ENCODE measurements around the gene PPCDC. TPM values are rescaled to one million over a fixed set of nuclear protein-coding genes. Genes with fewer than 3 reads are reported as not detected.

PPCDC gene
- polyA plus RNA-seq, 1 experiment, result 11.1 TPM

DNA sequence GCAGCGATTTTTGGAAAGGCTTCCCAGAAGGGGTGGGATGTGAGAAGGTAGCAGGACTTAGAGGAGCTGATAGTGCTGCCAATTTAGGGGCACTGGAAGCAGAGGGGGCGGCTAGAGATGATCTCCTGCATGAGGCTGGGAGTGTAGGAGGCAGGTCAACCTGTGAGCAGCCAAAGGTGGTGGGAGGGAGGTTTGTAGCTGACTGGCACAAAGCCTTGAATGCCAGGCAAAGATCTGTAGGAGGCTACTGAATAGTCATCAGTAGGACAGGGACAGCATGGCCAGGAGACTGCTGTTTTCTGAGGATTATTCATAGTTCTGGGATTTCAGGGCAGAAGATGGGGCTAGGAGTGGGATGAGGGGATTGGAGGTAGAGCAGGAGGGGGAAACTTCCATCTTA is 25.8 kb upstream of the PPCDC start:
- Histone ChIP-seq H3K36me3 (ENCODE audit: control insufficient read depth, insufficient read depth, low read length) (no peaks in the 10 kb centered on the region), H3K27me3 (ENCODE audit: control insufficient read depth, insufficient read depth, low read length) (peaks cover 15% of the 10 kb centered on the region), H3K4me3 (ENCODE audit: low read depth, low read length) (no peak overlapping the region)
- no peak for DNase-seq (ENCODE audit: low read depth)
- POLR2A ChIA-PET, result no interaction called here
- CTCF ChIA-PET, result no interaction called here
- TF ChIP-seq, protein P1, sequence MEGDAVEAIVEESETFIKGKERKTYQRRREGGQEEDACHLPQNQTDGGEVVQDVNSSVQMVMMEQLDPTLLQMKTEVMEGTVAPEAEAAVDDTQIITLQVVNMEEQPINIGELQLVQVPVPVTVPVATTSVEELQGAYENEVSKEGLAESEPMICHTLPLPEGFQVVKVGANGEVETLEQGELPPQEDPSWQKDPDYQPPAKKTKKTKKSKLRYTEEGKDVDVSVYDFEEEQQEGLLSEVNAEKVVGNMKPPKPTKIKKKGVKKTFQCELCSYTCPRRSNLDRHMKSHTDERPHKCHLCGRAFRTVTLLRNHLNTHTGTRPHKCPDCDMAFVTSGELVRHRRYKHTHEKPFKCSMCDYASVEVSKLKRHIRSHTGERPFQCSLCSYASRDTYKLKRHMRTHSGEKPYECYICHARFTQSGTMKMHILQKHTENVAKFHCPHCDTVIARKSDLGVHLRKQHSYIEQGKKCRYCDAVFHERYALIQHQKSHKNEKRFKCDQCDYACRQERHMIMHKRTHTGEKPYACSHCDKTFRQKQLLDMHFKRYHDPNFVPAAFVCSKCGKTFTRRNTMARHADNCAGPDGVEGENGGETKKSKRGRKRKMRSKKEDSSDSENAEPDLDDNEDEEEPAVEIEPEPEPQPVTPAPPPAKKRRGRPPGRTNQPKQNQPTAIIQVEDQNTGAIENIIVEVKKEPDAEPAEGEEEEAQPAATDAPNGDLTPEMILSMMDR (IDR thresholded peaks at IDR 0.05; ENCODE audit: insufficient read depth, low read depth, low read length), result no peak

DNA sequence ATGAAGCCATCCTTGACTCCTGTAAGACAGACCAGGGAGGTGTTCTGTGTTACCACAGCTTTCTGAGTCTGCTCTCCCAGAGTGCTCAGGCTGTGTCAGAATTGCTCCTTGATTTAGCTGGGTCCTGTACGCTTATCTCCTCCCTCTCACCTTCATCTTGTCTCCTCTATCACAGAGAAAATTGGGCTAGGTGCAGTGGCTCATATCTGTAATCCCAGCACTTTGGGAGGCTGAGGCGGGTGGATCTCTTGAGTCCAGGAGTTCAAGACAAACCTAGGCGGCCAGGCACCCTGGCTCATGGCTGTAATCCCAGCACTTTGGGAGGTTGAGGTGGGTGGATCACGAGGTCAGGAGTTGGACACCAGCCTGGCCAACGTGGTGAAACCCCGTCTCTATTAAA is 22.1 kb upstream of the PPCDC start:
- Histone ChIP-seq H3K4me3 (ENCODE audit: low read depth, low read length) (no peak overlapping the region), H3K36me3 (ENCODE audit: control insufficient read depth, insufficient read depth, low read length) (no peaks in the 10 kb centered on the region), H3K27me3 (ENCODE audit: control insufficient read depth, insufficient read depth, low read length) (peaks cover 12% of the 10 kb centered on the region)
- CTCF ChIA-PET, result no interaction called here
- DNase-seq (ENCODE audit: low read depth), result no peak
- TF ChIP-seq, protein P1 (IDR thresholded peaks at IDR 0.05; ENCODE audit: insufficient read depth, low read depth, low read length), result no peak
- POLR2A ChIA-PET, result no interaction called here

DNA sequence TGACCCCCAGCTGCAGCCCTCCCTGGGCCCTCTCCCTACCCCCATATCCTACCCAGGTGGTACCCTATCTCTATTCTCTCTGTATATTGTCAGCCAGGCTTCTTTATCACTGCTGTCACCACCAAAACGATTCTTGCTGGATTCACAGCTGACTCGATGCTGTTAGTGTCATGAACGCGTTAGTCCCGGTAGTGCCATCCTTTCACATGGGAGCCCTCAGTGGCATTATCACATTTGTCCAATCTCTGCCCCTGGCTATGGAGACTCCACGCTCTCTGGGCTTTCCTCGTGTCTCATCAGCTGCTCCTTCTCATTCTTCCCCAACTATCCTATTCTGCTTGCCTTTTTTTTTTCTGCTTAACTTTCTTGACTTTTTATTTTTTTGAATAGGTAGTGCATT is 21.0 kb upstream of the PPCDC start:
- Histone ChIP-seq H3K27me3 (ENCODE audit: control insufficient read depth, insufficient read depth, low read length) (peaks cover 3% of the 10 kb centered on the region), H3K4me3 (ENCODE audit: low read depth, low read length) (no peak overlapping the region), H3K36me3 (ENCODE audit: control insufficient read depth, insufficient read depth, low read length) (no peaks in the 10 kb centered on the region)
- CTCF ChIA-PET, result no interaction called here
- DNase-seq (ENCODE audit: low read depth), result no peak
- POLR2A ChIA-PET, result no interaction called here
- TF ChIP-seq, protein P1 (IDR thresholded peaks at IDR 0.05; ENCODE audit: insufficient read depth, low read depth, low read length), result no peak

DNA sequence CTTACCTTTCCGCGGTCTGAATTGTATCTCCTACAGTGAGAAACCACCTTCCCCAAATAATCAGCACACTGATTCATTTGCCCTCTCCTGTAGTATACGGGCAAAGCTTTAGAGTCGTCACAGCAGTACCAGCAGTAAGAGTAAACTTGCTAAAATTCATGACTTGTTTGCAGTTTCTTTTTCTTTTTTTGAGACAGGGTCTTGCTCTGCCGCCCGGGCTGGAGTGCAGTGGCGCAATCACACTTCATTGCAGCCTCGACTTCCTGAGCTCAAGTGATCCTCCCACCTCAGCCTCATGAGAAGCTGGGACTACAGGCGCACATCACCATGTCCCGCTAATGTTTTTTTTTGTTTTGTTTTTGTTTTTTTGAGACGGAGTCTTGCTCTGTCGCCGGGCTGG is 16.2 kb upstream of the PPCDC start:
- CTCF ChIA-PET, result no interaction called here
- no peaks in the 10 kb centered on the region for H3K36me3 ChIP-seq (ENCODE audit: control insufficient read depth, insufficient read depth, low read length)
- H3K27me3 ChIP-seq (ENCODE audit: control insufficient read depth, insufficient read depth, low read length), result peaks cover 10% of the 10 kb centered on the region
- POLR2A ChIA-PET, result no interaction called here
- DNase-seq (ENCODE audit: low read depth), result no peak
- TF ChIP-seq, protein P1 (IDR thresholded peaks at IDR 0.05; ENCODE audit: insufficient read depth, low read depth, low read length), result no peak
- H3K4me3 ChIP-seq (ENCODE audit: low read depth, low read length), result no peak overlapping the region

DNA sequence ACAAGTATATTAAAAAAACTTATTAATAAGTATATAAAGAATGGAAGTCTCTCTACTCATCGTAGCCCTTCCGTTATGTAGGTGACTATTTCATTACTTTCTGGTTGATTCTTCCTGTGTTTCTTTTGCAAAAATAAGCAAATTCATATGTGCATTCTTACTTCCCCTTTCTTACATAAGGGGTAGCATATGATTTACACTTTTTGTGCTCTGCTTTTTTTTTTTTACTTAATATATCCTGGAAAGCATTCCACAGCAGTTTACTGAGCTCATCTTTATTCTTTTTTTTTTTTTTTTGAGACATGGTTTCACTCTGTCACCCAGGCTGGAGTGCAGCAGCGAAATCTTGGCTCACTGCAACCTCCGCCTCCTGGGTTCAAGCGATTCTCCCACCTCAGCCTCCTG is 15.2 kb upstream of the PPCDC start:
- DNase-seq (ENCODE audit: low read depth), result no peak
- POLR2A ChIA-PET, result no interaction called here
- Histone ChIP-seq H3K36me3 (ENCODE audit: control insufficient read depth, insufficient read depth, low read length) (no peaks in the 10 kb centered on the region), H3K4me3 (ENCODE audit: low read depth, low read length) (no peak overlapping the region), H3K27me3 (ENCODE audit: control insufficient read depth, insufficient read depth, low read length) (peaks cover 12% of the 10 kb centered on the region)
- CTCF ChIA-PET, result no interaction called here
- TF ChIP-seq, protein P1 (IDR thresholded peaks at IDR 0.05; ENCODE audit: insufficient read depth, low read depth, low read length), result no peak
